ENCODE measurements around the gene ATF7IP2. TPM values are rescaled to one million over a fixed set of nuclear protein-coding genes. Genes with fewer than 3 reads are reported as not detected.

The ATF7IP2 gene
- total and polyA plus RNA-seq, 9 of the 15 experiments (the other 6 are each of a cell fraction or from before 2014, with no cell fraction given), result 131 to 515 (median 196) TPM

DNA sequence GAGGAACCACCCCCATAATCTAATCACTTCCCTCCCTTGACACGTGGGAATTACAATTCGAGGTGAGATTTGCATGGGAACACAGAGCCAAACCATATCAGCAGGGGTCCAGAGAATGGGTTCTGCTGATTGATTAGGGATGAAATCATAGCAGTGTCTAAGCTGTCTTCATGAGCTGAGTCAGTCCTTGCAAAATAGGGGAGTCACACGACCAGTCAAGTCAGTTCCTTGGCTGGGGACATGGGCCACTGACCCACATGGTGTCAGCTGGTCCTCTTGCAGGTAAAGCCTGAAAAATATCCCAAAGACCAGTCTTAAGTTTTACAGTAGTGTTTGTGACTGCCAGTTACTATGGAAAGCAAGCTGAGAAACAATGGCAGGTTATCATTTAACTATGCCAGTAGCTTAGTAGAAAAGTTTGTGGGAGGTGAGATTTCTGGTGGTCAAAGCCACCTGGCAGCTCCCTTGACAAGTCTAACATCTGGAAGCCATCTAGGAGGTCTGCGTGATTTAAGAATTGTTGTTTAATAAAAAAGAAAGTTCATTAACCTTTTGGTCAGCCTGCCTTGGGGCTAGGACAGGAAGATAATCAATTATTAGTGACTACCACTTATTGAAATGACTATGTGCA, 15.7 kb upstream of the ATF7IP2 start (continued):
- TF ChIP-seq, protein P1, sequence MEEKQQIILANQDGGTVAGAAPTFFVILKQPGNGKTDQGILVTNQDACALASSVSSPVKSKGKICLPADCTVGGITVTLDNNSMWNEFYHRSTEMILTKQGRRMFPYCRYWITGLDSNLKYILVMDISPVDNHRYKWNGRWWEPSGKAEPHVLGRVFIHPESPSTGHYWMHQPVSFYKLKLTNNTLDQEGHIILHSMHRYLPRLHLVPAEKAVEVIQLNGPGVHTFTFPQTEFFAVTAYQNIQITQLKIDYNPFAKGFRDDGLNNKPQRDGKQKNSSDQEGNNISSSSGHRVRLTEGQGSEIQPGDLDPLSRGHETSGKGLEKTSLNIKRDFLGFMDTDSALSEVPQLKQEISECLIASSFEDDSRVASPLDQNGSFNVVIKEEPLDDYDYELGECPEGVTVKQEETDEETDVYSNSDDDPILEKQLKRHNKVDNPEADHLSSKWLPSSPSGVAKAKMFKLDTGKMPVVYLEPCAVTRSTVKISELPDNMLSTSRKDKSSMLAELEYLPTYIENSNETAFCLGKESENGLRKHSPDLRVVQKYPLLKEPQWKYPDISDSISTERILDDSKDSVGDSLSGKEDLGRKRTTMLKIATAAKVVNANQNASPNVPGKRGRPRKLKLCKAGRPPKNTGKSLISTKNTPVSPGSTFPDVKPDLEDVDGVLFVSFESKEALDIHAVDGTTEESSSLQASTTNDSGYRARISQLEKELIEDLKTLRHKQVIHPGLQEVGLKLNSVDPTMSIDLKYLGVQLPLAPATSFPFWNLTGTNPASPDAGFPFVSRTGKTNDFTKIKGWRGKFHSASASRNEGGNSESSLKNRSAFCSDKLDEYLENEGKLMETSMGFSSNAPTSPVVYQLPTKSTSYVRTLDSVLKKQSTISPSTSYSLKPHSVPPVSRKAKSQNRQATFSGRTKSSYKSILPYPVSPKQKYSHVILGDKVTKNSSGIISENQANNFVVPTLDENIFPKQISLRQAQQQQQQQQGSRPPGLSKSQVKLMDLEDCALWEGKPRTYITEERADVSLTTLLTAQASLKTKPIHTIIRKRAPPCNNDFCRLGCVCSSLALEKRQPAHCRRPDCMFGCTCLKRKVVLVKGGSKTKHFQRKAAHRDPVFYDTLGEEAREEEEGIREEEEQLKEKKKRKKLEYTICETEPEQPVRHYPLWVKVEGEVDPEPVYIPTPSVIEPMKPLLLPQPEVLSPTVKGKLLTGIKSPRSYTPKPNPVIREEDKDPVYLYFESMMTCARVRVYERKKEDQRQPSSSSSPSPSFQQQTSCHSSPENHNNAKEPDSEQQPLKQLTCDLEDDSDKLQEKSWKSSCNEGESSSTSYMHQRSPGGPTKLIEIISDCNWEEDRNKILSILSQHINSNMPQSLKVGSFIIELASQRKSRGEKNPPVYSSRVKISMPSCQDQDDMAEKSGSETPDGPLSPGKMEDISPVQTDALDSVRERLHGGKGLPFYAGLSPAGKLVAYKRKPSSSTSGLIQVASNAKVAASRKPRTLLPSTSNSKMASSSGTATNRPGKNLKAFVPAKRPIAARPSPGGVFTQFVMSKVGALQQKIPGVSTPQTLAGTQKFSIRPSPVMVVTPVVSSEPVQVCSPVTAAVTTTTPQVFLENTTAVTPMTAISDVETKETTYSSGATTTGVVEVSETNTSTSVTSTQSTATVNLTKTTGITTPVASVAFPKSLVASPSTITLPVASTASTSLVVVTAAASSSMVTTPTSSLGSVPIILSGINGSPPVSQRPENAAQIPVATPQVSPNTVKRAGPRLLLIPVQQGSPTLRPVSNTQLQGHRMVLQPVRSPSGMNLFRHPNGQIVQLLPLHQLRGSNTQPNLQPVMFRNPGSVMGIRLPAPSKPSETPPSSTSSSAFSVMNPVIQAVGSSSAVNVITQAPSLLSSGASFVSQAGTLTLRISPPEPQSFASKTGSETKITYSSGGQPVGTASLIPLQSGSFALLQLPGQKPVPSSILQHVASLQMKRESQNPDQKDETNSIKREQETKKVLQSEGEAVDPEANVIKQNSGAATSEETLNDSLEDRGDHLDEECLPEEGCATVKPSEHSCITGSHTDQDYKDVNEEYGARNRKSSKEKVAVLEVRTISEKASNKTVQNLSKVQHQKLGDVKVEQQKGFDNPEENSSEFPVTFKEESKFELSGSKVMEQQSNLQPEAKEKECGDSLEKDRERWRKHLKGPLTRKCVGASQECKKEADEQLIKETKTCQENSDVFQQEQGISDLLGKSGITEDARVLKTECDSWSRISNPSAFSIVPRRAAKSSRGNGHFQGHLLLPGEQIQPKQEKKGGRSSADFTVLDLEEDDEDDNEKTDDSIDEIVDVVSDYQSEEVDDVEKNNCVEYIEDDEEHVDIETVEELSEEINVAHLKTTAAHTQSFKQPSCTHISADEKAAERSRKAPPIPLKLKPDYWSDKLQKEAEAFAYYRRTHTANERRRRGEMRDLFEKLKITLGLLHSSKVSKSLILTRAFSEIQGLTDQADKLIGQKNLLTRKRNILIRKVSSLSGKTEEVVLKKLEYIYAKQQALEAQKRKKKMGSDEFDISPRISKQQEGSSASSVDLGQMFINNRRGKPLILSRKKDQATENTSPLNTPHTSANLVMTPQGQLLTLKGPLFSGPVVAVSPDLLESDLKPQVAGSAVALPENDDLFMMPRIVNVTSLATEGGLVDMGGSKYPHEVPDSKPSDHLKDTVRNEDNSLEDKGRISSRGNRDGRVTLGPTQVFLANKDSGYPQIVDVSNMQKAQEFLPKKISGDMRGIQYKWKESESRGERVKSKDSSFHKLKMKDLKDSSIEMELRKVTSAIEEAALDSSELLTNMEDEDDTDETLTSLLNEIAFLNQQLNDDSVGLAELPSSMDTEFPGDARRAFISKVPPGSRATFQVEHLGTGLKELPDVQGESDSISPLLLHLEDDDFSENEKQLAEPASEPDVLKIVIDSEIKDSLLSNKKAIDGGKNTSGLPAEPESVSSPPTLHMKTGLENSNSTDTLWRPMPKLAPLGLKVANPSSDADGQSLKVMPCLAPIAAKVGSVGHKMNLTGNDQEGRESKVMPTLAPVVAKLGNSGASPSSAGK (IDR thresholded peaks at IDR 0.05), result peak; percentile 60; the same call in 1 of the 2 replicates
- TF ChIP-seq ZNF133 (CRISPR knock-in tag; IDR thresholded peaks at IDR 0.05), result no peak
